HG03064 (cell line): Measurements from ENCODE around the gene PTH1R.

Source experiments
- ATAC-seq: cut with Tn5 transposase; IDR thresholded peaks from one replicate; pipeline ENCODE4 v1.9.1; 2021; ENCODE audit warnings: low read depth; ENCODE audit not compliant: unreplicated experiment

Gene PTH1R

GRCh38 chr3:46877406-46878125 is at the start of gene PTH1R:
TSS of gene PTH1R (plus strand) at chr3:46877721. CDS start at chr3:46883560, 5,839 bp downstream.
- ATAC-seq, result no peak

- peak; percentile 86 for ATAC-seq
Measured at GRCh38 chr3:46829699-46830208, 47.8 kb upstream of the PTH1R start.

- no peak for ATAC-seq
Measured at GRCh38 chr3:46830801-46831200, 46.7 kb upstream of the PTH1R start.

GRCh38 chr3:46831316-46831715 is 46.2 kb upstream of the PTH1R start:
- ATAC-seq, result no peak

DNA sequence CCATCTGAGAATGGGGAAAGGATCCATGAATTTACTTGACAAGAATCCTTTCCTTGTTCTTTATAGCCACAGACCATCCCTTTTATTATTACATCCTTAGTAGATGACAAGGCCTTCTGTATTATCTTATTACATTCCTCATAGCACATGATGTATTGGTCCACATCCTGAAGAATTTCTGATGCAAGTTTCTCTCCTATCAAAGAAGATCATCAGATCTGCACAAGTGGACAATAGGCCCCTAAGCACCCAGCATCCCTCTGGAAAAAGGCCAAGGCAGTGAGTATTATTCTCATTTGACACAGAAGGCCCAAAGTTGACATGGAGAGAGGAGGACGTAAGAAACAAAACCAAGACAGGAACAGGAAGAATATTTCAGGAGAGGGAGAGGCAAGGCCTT is 45.7 kb upstream of the PTH1R start:
- no peak for ATAC-seq

GRCh38 chr3:46833346-46834300 is 43.9 kb upstream of the PTH1R start:
- no peak for ATAC-seq

GRCh38 chr3:46835054-46835453 is 42.5 kb upstream of the PTH1R start:
- ATAC-seq, result no peak

GRCh38 chr3:46835491-46835890 is 42.0 kb upstream of the PTH1R start:
- ATAC-seq, result no peak

- ATAC-seq, result no peak
Measured at GRCh38 chr3:46838301-46838700, 39.2 kb upstream of the PTH1R start.

DNA sequence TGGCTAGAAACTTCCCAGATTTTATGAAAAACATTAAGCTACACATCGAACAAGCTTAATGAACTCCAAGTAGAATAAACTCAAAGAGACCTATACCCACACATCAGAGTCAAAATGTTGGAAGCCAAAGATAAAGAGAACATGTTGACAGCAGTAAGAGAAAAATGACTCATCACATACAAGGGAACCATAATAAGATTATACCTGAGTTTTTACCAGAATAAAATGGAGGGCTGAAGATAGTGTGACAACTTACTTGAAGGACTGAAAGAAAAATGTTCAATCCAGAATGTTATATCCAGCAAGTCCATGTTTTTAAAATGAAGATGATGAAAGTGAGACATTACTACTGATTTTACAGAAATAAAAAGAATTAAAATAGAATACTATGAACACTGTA is 37.0 kb upstream of the PTH1R start:
- no peak for ATAC-seq

GRCh38 chr3:46843508-46843907 is 34.0 kb upstream of the PTH1R start:
- ATAC-seq, result no peak

DNA sequence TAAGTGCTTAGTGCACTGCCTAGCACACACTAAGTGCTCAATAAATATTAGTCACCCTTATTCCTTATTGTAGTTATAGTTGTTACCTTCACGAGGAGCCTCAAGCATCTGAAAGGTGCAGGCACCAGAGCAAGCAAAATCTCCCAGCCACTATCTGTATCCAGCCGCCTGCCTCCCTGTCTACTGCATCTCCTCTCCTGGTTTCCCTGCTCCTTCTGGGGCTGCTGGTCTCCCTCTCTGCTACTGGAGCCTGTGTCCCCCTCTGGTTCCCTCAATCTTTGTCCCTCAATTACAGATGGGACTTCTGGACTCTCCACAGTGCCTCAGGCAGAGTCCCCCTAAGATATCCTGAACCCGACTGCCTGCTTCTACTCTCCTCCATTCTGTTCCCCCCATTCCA is 33.1 kb upstream of the PTH1R start:
- ATAC-seq, result no peak

DNA sequence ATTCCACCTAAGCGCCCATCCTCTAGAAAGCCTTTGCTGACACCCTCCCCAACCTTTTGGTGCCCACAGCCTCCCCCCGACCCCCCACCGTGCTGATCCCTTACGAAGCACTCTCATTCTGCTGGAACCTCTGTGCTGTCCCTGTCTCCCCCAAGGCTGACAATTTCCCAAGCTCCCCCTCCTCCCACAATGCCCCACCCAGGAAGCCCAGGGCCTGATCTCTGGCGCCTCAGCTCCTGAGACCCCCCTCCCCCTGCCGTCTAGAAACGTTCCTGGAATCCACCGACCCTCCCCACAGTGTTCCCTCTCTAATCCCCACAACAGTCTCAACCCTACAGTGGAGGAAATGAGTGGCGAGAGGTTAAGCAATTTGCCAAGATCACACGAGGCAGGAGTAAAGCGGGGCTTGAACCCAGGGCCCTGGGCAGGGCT is 32.6 kb upstream of the PTH1R start:
- no peak for ATAC-seq

- ATAC-seq, result no peak
Measured at GRCh38 chr3:46845397-46845859, 32.1 kb upstream of the PTH1R start.

DNA sequence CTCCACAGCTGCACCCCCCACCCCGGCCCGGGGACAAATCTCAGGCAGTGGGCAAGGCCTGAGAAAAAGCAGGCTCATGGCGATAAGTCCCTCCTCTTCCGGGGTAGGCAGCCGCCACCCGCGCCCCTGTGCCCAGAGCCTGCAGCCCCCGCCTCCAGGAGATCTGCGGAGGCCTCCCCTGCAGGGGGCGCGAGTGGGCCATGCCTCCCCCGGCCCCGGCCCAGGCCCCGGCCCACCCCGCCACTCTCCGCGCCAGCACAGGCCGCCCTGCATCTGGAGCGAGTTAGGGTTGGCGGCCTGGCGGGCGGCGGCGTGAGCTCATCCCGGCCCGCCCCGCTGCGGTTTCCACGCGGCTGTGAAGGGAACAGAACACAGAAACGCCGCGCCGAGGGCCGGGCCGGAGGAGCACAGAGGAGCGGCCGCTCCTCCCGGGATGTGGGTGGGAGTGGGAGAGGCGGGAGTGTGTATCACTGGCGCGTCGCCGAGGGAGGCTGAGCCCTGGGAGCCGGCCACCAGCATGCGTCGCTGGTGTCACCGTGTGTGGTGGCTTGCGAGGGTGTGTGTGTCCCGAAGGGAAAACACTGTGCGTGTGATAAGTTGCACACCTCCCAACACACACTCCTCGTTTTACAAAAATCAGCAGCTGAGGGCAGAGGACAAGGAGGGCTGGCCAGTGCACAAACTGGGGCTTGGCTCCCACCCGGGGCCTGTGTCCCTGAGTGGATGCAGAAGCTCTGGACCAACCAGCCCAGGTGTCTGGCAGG is 31.5 kb upstream of the PTH1R start:
- ATAC-seq, result no peak

- no peak for ATAC-seq
Measured at GRCh38 chr3:46846624-46847542, 30.6 kb upstream of the PTH1R start.

DNA sequence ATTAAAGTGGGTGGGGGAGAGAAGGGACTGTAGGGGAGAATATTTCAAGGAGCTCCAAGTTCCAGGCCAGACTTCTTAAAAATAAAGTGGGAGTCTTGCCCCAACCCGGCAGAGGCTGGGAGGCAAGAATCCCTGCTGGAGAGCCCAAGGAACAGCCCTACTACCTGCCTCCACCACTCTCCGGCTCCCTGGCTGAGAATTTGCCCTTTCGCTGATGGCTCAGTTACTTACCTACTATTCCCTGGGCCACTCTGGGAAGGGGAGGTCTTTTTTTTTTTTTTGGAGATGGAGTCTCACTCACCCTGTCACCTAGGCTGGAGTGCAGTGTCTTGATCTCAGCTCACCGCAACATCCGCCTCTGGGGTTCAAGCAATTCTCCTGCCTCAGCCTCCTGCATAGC is 29.8 kb upstream of the PTH1R start:
- no peak for ATAC-seq

DNA sequence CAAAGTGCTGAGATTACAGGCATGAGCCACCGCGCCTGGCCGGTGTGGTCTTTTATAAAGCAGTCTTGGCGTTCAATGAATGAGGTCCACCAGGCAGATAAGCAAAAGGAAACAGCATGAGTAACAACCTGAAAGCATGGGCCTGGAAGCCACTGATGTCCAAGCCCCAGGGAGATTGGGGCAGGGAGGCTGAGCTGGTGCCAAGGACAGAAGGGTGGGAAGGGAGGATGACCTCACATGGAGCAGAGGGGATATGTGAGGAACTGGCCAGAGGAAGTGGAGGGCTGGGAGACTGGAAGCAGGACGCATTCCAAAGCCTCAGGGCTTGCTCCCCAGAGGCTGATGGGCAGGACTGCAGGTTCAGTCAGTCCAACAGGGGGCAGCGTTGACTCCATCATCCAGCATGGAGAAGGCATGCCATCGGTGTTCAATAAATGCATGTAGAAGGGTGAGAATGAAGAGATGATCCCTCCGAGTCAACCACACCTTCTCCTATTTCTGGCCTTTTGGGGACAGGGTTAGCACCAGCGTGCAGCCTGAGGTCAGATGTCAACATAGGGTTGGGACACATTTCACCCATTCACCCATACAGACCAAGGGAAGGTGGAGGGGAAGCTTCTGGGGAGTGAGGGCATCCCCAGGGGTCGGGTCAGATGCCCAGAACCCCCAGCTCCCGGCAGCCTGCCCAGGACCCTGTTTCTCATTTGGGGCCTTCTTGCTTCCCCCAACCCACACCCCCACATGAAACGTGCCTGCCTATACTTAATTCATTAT is 29.1 kb upstream of the PTH1R start:
- no peak for ATAC-seq
